Mucosa of rectum (tissue), 2 donors: Measurements from ENCODE around the gene TRIM22.
A peak's percentile ranks its signal among the peaks of the same experiment; 100 is the strongest.
"Not testable (repeated sequence)": the region's sequence is repeated elsewhere in the genome, so short reads cannot be mapped to it uniquely, and the experiment has no call there.

Experiments used
- H3K27ac ChIP-seq, 2 donors: one replicate each; pipeline ENCODE4 v1.7.0; 2013; ENCODE audit warnings: inconsistent platforms in 2 of 2, low read depth in 2 of 2, low read length in 2 of 2
- H3K27me3 ChIP-seq, 2 donors: one replicate each; pipeline ENCODE4 v1.7.0; 2013; ENCODE audit warnings: low read length in 2 of 2; ENCODE audit not compliant: control insufficient read depth in 2 of 2, insufficient read depth in 2 of 2
- H3K36me3 ChIP-seq, 2 donors: one replicate each; pipeline ENCODE4 v1.7.0; 2013; ENCODE audit warnings: low read length in 2 of 2; ENCODE audit not compliant: control insufficient read depth in 2 of 2, insufficient read depth in 2 of 2
- H3K4me1 ChIP-seq, 2 donors: one replicate each; pipeline ENCODE4 v1.7.0; 2013; ENCODE audit warnings: low read length in 2 of 2, mild to moderate bottlenecking in 1 of 2; ENCODE audit not compliant: control insufficient read depth in 2 of 2, insufficient read depth in 2 of 2
- H3K4me3 ChIP-seq, 2 donors: one replicate each; pipeline ENCODE4 v1.7.0; 2013; ENCODE audit warnings: low read length in 2 of 2
- H3K9ac ChIP-seq, 2 donors: one replicate each; pipeline ENCODE4 v1.7.0; 2013; ENCODE audit warnings: low read length in 2 of 2, low read depth in 1 of 2, mild to moderate bottlenecking in 1 of 2
- H3K9me3 ChIP-seq, 2 donors: one replicate each; pipeline ENCODE4 v1.7.0; 2013; ENCODE audit warnings: low read length in 2 of 2; ENCODE audit not compliant: control insufficient read depth in 2 of 2
- donor health status: healthy.
- donor health status: Normal muscosa, but diverticular disease.

Gene TRIM22

DNA sequence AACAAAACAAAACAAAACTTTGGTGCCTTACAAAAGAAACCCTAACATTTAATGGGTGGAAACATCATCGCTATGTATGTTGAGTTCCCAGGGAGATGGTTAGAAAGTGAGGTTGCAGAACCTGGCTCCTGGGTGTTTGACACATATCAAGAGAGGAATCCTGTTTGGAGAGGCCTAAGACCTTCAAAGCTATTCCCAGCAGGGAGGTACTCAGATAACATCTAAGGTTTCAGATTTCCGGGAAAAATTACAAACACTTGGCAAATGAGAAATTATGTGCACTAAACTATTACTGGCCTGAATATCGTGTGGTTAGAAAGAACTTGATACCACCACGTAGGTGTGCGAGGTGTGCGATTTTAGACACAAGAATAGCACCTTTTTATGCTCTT lies 23.2 kb upstream of the TRIM22 start:
- Histone ChIP-seq H3K9ac (no peak overlapping the region), H3K27me3 (no peaks in the 10 kb centered on the region), H3K9me3 (no peaks in the 10 kb centered on the region), H3K4me1 (no peaks in the 10 kb centered on the region), H3K27ac (no peak overlapping the region), H3K4me3 (no peak overlapping the region), H3K36me3 (peaks cover 20 to 21% of the 10 kb centered on the region in 2 donors)

- Histone ChIP-seq H3K9ac (no peak overlapping the region), H3K27me3 (no peaks in the 10 kb centered on the region), H3K4me1 (no peaks in the 10 kb centered on the region), H3K9me3 (no peaks in the 10 kb centered on the region), H3K36me3 (peaks cover 6 to 12% of the 10 kb centered on the region in 2 donors), H3K4me3 (no peak overlapping the region), H3K27ac (no peak overlapping the region)
Measured at GRCh38 chr11:5671831-5672230, 17.8 kb upstream of the TRIM22 start.

DNA sequence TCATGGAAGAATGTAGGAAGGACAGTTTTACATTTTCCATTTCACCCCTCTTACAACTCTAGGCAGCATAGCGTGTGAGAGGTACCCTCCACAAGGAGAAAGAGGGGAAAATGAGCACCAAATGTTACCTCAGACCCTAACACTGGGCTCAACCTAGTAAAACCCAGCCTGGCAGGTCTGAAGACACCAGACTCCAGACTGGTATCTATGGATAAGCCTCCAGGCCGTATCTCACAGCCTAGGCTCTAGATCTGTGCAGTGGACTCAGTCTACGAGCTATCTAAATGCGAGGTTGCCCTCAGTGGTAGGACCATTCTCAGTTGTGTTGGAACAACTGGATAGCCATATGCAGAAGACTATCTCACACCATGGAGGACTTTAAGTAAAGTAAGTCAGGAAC lies 15.2 kb upstream of the TRIM22 start:
- no peak overlapping the region for H3K4me3 ChIP-seq
- no peaks in the 10 kb centered on the region for H3K27me3 ChIP-seq
- no peaks in the 10 kb centered on the region for H3K9me3 ChIP-seq
- H3K27ac ChIP-seq: no peak overlapping the region
- H3K4me1 ChIP-seq: no peaks in the 10 kb centered on the region
- no peak overlapping the region for H3K9ac ChIP-seq
- H3K36me3 ChIP-seq: peaks cover 18 to 20% of the 10 kb centered on the region in 2 donors

GRCh38 chr11:5679811-5680210 lies 9.8 kb upstream of the TRIM22 start:
- Histone ChIP-seq H3K4me3 (no peak overlapping the region), H3K9me3 (no peaks in the 10 kb centered on the region), H3K36me3 (peaks cover 12 to 21% of the 10 kb centered on the region in 2 donors), H3K4me1 (peaks cover 0 to 3% of the 10 kb centered on the region in 2 donors), H3K27me3 (no peaks in the 10 kb centered on the region), H3K9ac (no peak overlapping the region), H3K27ac (no peak overlapping the region)

GRCh38 chr11:5682890-5683441 lies 6.6 kb upstream of the TRIM22 start:
- not testable (repeated sequence) for H3K9me3 ChIP-seq, H3K9ac ChIP-seq, H3K4me3 ChIP-seq, H3K4me1 ChIP-seq, H3K27me3 ChIP-seq, H3K27ac ChIP-seq
- peaks cover 12 to 20% of the 10 kb centered on the region in 2 donors for H3K36me3 ChIP-seq

DNA sequence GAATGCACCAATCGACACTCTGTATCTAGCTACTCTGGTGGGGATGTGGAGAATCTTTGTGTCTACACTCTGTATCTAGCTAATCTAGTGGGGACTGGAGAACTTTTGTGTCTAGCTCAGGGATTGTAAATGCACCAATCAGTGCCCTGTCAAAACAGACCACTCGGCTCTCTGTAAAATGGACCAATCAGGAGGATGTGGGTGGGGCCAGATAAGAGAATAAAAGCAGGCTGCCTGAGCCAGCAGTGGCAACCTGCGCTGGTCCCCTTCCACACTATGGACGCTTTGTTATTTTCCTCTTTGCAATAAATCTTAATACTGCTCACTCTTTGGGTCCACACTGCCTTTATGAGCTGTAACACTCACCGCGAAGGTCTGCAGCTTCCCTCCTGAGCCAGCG lies 6.0 kb upstream of the TRIM22 start:
- H3K27ac ChIP-seq, H3K4me1 ChIP-seq, H3K9ac ChIP-seq, H3K9me3 ChIP-seq, H3K27me3 ChIP-seq: not testable (repeated sequence)
- Histone ChIP-seq H3K4me3 (peak overlapping the region in 1 of 2 donors; percentile 89), H3K36me3 (peaks cover 9 to 14% of the 10 kb centered on the region in 2 donors)

GRCh38 chr11:5684036-5684645 lies 5.4 kb upstream of the TRIM22 start:
- Histone ChIP-seq H3K9ac (peak overlapping the region; percentile 78 to 85), H3K27ac (peak overlapping the region; percentile 95 to 96), H3K27me3 (no peaks in the 10 kb centered on the region)

GRCh38 chr11:5684646-5685362 lies 4.8 kb upstream of the TRIM22 start, which contains the start of gene TRIM5:
Gene TRIM5 (minus strand): TSS chr11:5685074. CDS start chr11:5680177, 4,897 bp downstream.
- no peaks in the 10 kb centered on the region for H3K9me3 ChIP-seq
- H3K27ac ChIP-seq: peak within 1 kb of the TSS; percentile 95 to 96
- peak within 1 kb of the TSS; percentile 78 to 85 for H3K9ac ChIP-seq
- H3K4me1 ChIP-seq: peaks cover 4 to 11% of the 10 kb centered on the region in 2 donors
- H3K4me3 ChIP-seq: peak within 1 kb of the TSS; percentile 88 to 89
- H3K36me3 ChIP-seq: peaks cover 2 to 3% of the 10 kb centered on the region in 2 donors
- no peaks in the 10 kb centered on the region for H3K27me3 ChIP-seq

More at GRCh38 chr11:5684036-5684645, 5.4 kb upstream of the TRIM22 start:
- H3K36me3 ChIP-seq: peaks cover 6 to 10% of the 10 kb centered on the region in 2 donors
- no peaks in the 10 kb centered on the region for H3K9me3 ChIP-seq
- H3K4me3 ChIP-seq: peak overlapping the region; percentile 88 to 89
- H3K4me1 ChIP-seq: peaks cover 3 to 10% of the 10 kb centered on the region in 2 donors

GRCh38 chr11:5686426-5686825 lies 3.2 kb upstream of the TRIM22 start:
- Histone ChIP-seq H3K27ac (no peak overlapping the region), H3K27me3 (no peaks in the 10 kb centered on the region), H3K36me3 (no peaks in the 10 kb centered on the region), H3K9me3 (no peaks in the 10 kb centered on the region), H3K4me1 (peaks cover 4 to 11% of the 10 kb centered on the region in 2 donors), H3K4me3 (no peak overlapping the region), H3K9ac (no peak overlapping the region)

DNA sequence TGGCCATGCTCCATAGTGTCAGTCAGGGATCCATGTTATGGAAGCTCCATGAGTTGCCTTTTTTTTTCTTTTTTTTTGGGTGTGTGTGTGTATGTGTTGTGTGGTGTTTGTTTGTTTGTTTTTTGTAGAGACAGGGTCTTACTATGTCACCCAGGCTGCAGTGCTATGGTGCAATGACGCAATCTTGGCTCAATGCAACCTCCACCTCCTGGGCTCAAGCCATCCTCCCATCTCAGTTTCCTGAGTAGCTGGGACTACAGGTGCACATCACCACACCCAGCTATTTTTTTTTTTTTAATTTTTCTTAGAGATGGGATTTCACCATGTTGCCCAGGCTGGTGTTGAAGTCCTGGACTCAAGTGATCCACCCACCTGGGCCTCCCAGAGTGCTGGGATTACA lies 1.1 kb upstream of the TRIM22 start:
- Histone ChIP-seq H3K4me3 (no peak overlapping the region), H3K27ac (no peak overlapping the region), H3K9me3 (no peaks in the 10 kb centered on the region), H3K27me3 (no peaks in the 10 kb centered on the region), H3K4me1 (peaks cover 6 to 14% of the 10 kb centered on the region in 2 donors), H3K36me3 (no peaks in the 10 kb centered on the region), H3K9ac (no peak overlapping the region)
